SJSA1 (cell line): ENCODE measurements around the gene KIAA1671. TPM values are rescaled to one million over a fixed set of nuclear protein-coding genes. Genes with fewer than 3 reads are reported as not detected.

ENCODE experiments used
- DNase-seq, 2 experiments: peaks; one replicate each; pipeline ENCODE4 v3.0.0-alpha.2; 2015 to 2020; ENCODE audit warnings: low spot score in 2 of 2, low read depth in 1 of 2
- H3K27ac ChIP-seq: fragments of 250-450 bp; sonication (Bioruptor Pico); 2 replicates; pipeline ENCODE4 v1.5.1; 2020; ENCODE audit warnings: mild to moderate bottlenecking, moderate library complexity
- H3K27me3 ChIP-seq: fragments of 250-450 bp; sonication (Bioruptor Pico); replicated peaks from 2 replicates; pipeline ENCODE4 v1.5.1; 2020; ENCODE audit warnings: mild to moderate bottlenecking, moderate library complexity
- H3K36me3 ChIP-seq: fragments of 250-450 bp; sonication (Bioruptor Pico); 2 replicates; pipeline ENCODE4 v1.5.1; 2020; ENCODE audit warnings: mild to moderate bottlenecking
- H3K4me1 ChIP-seq: fragments of 250-450 bp; sonication (Bioruptor Pico); replicated peaks from 2 replicates; pipeline ENCODE4 v1.6.1; 2021; ENCODE audit warnings: mild to moderate bottlenecking
- H3K4me3 ChIP-seq: fragments of 250-450 bp; sonication (Bioruptor Pico); 2 replicates; pipeline ENCODE4 v1.5.1; 2020; ENCODE audit warnings: mild to moderate bottlenecking
- H3K9me3 ChIP-seq: fragments of 250-450 bp; sonication (Bioruptor Pico); replicated peaks from 2 replicates; pipeline ENCODE4 v1.5.1; 2020; ENCODE audit warnings: mild to moderate bottlenecking
- total RNA-seq: library from RNA; depleted of rRNA; stranded (reverse); fragments of >200 nt; shearing (Covaris generic); gene quantifications from 2 replicates; pipeline ENCODE4 v1.2.3, GENCODE V29; 2014

Gene KIAA1671
- total RNA-seq, 1 experiment from 2014 or later = 0.03 TPM

GRCh38 chr22:25154667-25154999 is 202.1 kb downstream of the KIAA1671 start:
- DNase-seq = no peak
- no peak overlapping the region for H3K27ac ChIP-seq
- no peak overlapping the region for H3K4me3 ChIP-seq
- no peaks in the 10 kb centered on the region for H3K9me3 ChIP-seq
- no peaks in the 10 kb centered on the region; the same call in 1 of the 2 replicates for H3K27me3 ChIP-seq
- no peaks in the 10 kb centered on the region for H3K36me3 ChIP-seq
- no peaks in the 10 kb centered on the region for H3K4me1 ChIP-seq

DNA sequence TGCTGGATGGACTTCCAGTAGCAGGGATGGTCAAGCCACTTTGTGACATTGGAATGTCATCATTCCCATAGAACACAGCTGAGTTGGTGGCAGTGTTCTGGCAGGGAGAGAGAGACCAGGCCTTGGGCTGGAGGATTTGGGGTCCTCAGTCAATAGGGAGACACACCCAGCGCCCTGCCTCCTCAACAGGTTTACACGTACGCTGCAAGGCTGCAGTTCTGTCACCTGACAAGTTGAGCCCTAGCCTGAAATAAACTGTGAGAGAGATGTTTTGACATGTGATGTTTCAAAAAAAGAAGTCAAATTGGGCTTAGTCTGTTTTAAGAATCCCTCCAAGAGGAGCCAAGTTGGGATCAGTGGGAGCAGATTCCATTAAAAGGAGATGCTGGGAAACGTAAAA is 204.2 kb downstream of the KIAA1671 start:
- Histone ChIP-seq H3K9me3 (no peaks in the 10 kb centered on the region), H3K27ac (no peak overlapping the region), H3K4me1 (no peaks in the 10 kb centered on the region), H3K4me3 (no peak overlapping the region), H3K36me3 (no peaks in the 10 kb centered on the region), H3K27me3 (no peaks in the 10 kb centered on the region)
- DNase-seq = no peak

DNA sequence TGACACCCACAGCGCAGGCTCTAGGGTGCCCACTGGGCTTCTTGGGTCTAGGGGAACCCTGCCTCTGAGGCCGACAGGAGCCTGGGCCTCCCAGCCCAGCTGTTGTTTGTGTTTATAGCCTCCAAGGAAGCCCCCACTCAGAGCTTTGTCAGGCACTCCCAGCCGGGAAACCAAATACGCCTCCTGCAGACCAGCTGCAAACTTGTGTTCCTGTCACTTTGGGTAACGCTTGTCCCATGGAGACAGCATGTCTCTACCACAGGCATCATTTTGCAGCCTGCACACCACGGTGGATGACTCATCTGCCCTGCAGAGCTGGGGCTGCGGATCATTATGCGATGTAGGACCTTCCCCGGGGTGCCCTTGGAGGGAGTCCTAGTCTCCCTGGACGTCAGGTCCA is 206.5 kb downstream of the KIAA1671 start:
- Histone ChIP-seq H3K4me1 (no peaks in the 10 kb centered on the region), H3K27me3 (no peaks in the 10 kb centered on the region), H3K9me3 (no peaks in the 10 kb centered on the region), H3K36me3 (no peaks in the 10 kb centered on the region), H3K4me3 (no peak overlapping the region), H3K27ac (no peak overlapping the region)
- DNase-seq = no peak

GRCh38 chr22:25160120-25160996 is 207.8 kb downstream of the KIAA1671 start:
- Histone ChIP-seq H3K4me3 (no peak overlapping the region), H3K27ac (no peak overlapping the region), H3K4me1 (no peaks in the 10 kb centered on the region), H3K27me3 (no peaks in the 10 kb centered on the region), H3K9me3 (no peaks in the 10 kb centered on the region), H3K36me3 (no peaks in the 10 kb centered on the region)
- no peak for DNase-seq

GRCh38 chr22:25161017-25161915 is 208.8 kb downstream of the KIAA1671 start:
- H3K27ac ChIP-seq = no peak overlapping the region
- no peak overlapping the region for H3K4me3 ChIP-seq
- no peaks in the 10 kb centered on the region for H3K36me3 ChIP-seq
- H3K27me3 ChIP-seq = no peaks in the 10 kb centered on the region
- no peaks in the 10 kb centered on the region for H3K9me3 ChIP-seq
- H3K4me1 ChIP-seq = no peaks in the 10 kb centered on the region
- no peak for DNase-seq

GRCh38 chr22:25161916-25162530 is 209.5 kb downstream of the KIAA1671 start:
- no peak for DNase-seq
- Histone ChIP-seq H3K4me3 (no peak overlapping the region), H3K4me1 (no peaks in the 10 kb centered on the region), H3K27me3 (no peaks in the 10 kb centered on the region), H3K27ac (no peak overlapping the region), H3K9me3 (no peaks in the 10 kb centered on the region), H3K36me3 (no peaks in the 10 kb centered on the region)

GRCh38 chr22:25162561-25162960 is 210.0 kb downstream of the KIAA1671 start:
- no peak for DNase-seq
- no peaks in the 10 kb centered on the region for H3K27me3 ChIP-seq
- no peaks in the 10 kb centered on the region for H3K4me1 ChIP-seq
- no peak overlapping the region for H3K4me3 ChIP-seq
- H3K36me3 ChIP-seq = no peaks in the 10 kb centered on the region
- no peak overlapping the region for H3K27ac ChIP-seq
- H3K9me3 ChIP-seq = no peaks in the 10 kb centered on the region

- H3K27me3 ChIP-seq = no peaks in the 10 kb centered on the region
- no peak overlapping the region for H3K27ac ChIP-seq
- no peaks in the 10 kb centered on the region for H3K36me3 ChIP-seq
- no peaks in the 10 kb centered on the region for H3K9me3 ChIP-seq
- DNase-seq = no peak
- H3K4me3 ChIP-seq = no peak overlapping the region
- H3K4me1 ChIP-seq = no peaks in the 10 kb centered on the region
Measured at GRCh38 chr22:25165785-25166184, 213.3 kb downstream of the KIAA1671 start.

DNA sequence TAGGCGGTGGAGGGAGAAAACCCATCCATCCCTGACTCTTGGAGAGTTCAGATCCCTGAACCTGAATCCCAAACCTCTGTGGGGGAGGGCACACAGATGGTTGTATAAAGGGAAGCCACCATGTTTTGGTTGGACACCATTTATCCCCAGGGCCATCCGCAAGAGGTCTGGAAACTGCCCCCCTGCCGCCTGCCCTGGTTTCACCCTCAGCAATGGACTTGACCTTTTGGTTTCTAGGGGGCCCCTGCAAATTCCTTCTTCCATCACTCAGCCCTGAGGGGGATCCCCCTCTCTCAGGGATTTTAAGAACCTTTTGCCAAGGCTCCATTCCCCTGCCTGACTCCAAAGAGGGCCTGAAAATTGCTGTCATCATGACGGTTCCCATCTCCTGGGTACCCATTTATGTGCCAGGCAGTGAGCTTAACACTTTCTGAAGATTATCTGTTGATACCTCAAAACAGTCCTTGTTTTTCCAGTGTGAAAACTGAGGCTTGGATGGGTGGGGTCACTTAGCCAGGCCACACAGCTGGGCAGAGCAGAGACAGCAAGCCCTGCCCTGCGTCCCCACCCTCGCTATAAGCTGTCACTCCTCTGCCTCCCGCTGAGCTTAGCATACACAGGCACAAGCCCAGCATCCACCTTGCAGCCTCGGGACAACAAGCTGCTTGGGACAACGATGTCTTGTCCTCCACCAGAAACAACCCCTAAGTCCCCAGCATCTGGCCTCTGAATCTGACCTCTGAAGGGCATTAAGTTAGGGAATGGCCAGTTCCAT is 213.9 kb downstream of the KIAA1671 start:
- Histone ChIP-seq H3K27me3 (no peaks in the 10 kb centered on the region), H3K27ac (no peak overlapping the region), H3K36me3 (no peaks in the 10 kb centered on the region), H3K4me1 (no peaks in the 10 kb centered on the region), H3K4me3 (no peak overlapping the region), H3K9me3 (no peaks in the 10 kb centered on the region)
- DNase-seq = no peak

- Histone ChIP-seq H3K36me3 (no peaks in the 10 kb centered on the region), H3K27me3 (no peaks in the 10 kb centered on the region), H3K9me3 (no peaks in the 10 kb centered on the region), H3K4me1 (no peaks in the 10 kb centered on the region), H3K27ac (no peak overlapping the region), H3K4me3 (no peak overlapping the region)
- no peak for DNase-seq
Measured at GRCh38 chr22:25167082-25167481, 214.6 kb downstream of the KIAA1671 start.

DNA sequence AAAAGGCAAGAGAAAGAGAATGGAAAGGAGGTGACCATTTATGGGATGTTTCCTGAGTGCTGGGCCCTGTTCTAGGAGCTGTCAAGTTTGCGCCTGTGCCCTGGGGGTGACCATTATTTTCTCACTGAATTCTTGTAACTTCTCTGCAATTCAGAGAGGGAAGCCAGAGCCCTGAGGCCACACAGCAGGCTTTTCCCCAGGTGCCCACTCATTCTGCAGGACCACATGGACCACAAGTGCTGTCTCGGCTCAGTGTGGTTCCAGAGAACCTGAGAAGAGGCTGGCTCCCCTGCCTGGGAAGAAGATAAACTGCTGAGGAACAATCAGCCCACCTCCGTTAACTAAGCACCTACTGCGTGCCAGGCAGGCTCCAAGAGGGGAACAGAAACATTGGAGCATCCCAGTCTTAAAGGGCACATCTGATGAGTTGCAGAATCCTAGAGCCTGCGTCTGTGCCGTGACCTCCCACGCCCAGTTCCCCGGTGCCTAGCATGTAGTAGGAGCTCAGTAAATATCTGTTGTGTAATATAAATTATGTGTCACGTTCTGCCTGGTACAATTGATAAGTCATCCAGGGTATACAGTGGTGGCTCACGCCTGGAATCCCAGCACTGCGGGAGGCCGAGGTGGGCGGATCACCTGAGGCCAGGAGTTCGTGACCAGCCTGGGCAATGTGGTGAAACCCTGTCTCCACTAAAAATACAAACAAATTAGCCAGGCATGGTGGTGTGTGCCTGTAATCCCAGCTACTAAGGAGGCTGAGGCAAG is 215.5 kb downstream of the KIAA1671 start:
- Histone ChIP-seq H3K4me1 (no peaks in the 10 kb centered on the region), H3K36me3 (no peaks in the 10 kb centered on the region), H3K4me3 (no peak overlapping the region), H3K9me3 (no peaks in the 10 kb centered on the region), H3K27ac (no peak overlapping the region), H3K27me3 (no peaks in the 10 kb centered on the region)
- DNase-seq = no peak

DNA sequence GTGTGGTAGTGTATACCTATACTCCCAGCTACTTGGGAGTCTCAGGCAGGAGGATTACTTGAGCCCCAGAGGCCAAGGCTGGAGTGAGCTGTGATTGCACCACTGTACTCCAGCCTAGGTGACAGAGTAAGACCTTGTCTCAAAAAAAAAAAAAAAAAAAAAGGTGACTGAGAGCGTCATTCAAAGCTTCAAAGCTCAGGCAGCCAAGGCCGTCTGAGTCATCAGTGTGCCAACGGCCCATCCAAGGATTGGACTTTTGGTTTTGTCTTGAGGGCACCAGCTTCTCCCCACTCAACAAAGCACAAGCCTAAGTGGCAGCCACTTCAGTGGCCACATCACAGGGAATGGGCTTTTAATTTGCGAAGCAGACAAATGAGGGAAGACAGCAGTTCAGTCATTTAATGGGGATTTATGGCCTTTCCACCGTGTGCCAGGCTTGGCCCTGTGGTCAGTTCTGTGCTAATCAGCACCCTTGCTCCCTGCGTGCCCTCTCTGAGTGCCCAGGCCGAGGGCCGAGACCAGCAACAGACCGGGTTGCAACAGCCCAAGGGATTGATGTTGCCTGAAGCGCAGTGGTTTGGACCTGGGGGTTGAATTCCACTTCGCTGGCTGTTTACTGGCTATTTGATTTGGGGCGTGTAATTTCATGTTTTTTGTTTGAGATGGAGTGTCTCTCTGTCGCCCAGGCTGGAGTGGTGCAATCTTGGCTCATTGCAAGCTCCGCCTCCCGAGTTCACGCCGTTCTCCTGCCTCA is 216.9 kb downstream of the KIAA1671 start:
- Histone ChIP-seq H3K27me3 (0 out of 2 replicates have a peak, but pooled peaks cover 3% of the 10 kb centered on the region), H3K27ac (no peak overlapping the region), H3K4me1 (no peaks in the 10 kb centered on the region), H3K36me3 (no peaks in the 10 kb centered on the region), H3K4me3 (no peak overlapping the region), H3K9me3 (no peaks in the 10 kb centered on the region)
- no peak for DNase-seq
